MM.1S (cell line): ENCODE measurements around the gene LPCAT2.

Experiments
- EZH2 ChIP-seq: fragments of 300-600 bp; sonication (generic); optimal IDR thresholded peaks from 2 replicates; pipeline ENCODE3; 2017; ENCODE audit warnings: low read depth, mild to moderate bottlenecking, antibody characterized with exemption, low read length, mixed read lengths
- EZH2phosphoT487 ChIP-seq: fragments of 300-600 bp; sonication (generic); IDR thresholded peaks from 2 replicates; pipeline ENCODE4 v1.6.1; 2018; ENCODE audit warnings: antibody characterized with exemption, low read length
- TF ChIP-seq, protein P1 (sequence below): fragments of 300-600 bp; sonication (generic); IDR thresholded peaks from 2 replicates; pipeline ENCODE4 v1.5.1; 2016; ENCODE audit warnings: antibody characterized with exemption, low read length, mixed read lengths

DNA sequence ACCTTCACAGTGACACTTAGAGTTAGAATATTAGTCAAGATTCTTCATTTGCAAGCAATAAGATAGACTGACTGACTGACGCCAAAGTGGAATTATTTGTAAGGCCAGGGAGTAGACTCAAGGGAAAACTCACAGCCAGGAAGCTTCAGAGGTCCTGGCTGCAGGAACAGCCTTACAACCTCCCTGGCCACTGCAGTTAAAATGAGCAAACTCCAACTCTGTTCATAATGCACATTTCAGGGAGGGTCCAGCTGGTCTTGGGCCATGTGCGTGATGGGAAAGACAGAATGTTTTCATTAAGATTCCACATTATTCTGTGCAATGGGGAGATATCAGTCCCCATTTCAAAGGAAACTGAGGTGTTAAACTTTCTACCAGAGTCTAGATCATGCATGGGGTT is 67.5 kb downstream of the LPCAT2 start:
- TF ChIP-seq, protein P1, sequence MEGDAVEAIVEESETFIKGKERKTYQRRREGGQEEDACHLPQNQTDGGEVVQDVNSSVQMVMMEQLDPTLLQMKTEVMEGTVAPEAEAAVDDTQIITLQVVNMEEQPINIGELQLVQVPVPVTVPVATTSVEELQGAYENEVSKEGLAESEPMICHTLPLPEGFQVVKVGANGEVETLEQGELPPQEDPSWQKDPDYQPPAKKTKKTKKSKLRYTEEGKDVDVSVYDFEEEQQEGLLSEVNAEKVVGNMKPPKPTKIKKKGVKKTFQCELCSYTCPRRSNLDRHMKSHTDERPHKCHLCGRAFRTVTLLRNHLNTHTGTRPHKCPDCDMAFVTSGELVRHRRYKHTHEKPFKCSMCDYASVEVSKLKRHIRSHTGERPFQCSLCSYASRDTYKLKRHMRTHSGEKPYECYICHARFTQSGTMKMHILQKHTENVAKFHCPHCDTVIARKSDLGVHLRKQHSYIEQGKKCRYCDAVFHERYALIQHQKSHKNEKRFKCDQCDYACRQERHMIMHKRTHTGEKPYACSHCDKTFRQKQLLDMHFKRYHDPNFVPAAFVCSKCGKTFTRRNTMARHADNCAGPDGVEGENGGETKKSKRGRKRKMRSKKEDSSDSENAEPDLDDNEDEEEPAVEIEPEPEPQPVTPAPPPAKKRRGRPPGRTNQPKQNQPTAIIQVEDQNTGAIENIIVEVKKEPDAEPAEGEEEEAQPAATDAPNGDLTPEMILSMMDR = no peak
- no peak for TF ChIP-seq EZH2phosphoT487
- no peak for TF ChIP-seq EZH2
